T-helper 2 cell treated with Interferon-gamma antibody and Interleukin-4, amounts not matched to agents 5 μg/mL and 100 μg/mL, for 36 hours (primary cell): ENCODE measurements around the gene FAU.
"Not testable (repeated sequence)": the region's sequence is repeated elsewhere in the genome, so short reads cannot be mapped to it uniquely, and the experiment has no call there.

Experiments
- DNase-seq: peaks from one replicate; pipeline ENCODE4 v3.0.0; 2021; ENCODE audit warnings: low spot score
- H3K27ac Mint-ChIP-seq: one replicate; pipeline ENCODE4 v1.8.0; 2021; ENCODE audit warnings: mild to moderate bottlenecking, mixed read lengths
- H3K27me3 Mint-ChIP-seq: one replicate; pipeline ENCODE4 v1.8.0; 2021; ENCODE audit warnings: low read depth, mixed read lengths
- H3K36me3 Mint-ChIP-seq: one replicate; pipeline ENCODE4 v1.8.0; 2021; ENCODE audit warnings: low read depth, mixed read lengths
- H3K4me1 Mint-ChIP-seq: one replicate; pipeline ENCODE4 v1.8.0; 2021; ENCODE audit warnings: low read depth, mixed read lengths
- H3K4me3 Mint-ChIP-seq: one replicate; pipeline ENCODE4 v1.8.0; 2022; ENCODE audit warnings: mild to moderate bottlenecking, moderate library complexity, mixed read lengths
- H3K9me3 Mint-ChIP-seq: one replicate; pipeline ENCODE4 v1.8.0; 2021; ENCODE audit warnings: mixed read lengths

Gene FAU

DNA sequence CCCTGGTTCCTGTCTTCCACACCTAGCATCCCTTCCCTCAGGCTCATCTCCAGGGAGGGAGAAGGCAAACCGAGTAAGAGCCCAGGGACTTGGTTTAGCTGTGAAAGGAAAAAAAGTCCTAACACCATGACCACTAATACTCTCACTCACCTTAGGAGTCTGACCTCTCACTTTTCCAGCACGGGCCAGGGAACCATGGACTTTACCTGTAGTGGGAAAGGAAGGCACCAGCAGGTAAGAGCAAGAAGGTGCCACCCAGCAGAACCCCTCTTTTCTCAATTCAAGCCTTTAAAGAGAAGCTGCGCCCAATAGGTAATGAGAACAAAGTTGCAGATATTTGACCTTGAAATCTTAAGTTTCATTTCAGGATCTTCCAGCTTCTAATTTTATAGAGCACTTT lies 1.1 kb downstream of the FAU start:
- H3K27ac Mint-ChIP-seq: peak overlapping the region; percentile 99
- peaks cover 30% of the 10 kb centered on the region for H3K4me1 Mint-ChIP-seq
- peak overlapping the region; percentile 99 for H3K4me3 Mint-ChIP-seq
- peaks cover 46% of the 10 kb centered on the region for H3K36me3 Mint-ChIP-seq
- no peaks in the 10 kb centered on the region for H3K27me3 Mint-ChIP-seq
- no peaks in the 10 kb centered on the region for H3K9me3 Mint-ChIP-seq
- DNase-seq: no peak

DNA sequence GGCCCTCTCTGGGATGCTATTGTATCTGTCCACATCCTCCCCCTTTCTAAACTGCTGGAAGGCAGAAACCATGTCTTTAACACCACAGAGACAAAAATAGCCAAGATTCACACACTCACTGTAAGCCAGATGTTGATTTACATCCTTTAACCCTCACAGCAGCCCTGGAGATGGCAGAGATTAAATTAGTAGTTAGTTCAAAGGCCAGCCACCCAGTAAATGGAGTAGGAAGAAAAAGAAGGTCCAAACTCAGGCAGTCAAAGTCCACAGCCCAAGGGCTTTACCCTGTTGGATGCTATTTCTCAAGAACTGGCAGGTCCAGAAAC lies 2.3 kb downstream of the FAU start:
- Mint-ChIP-seq H3K27ac (peak overlapping the region; percentile 59), H3K27me3 (no peaks in the 10 kb centered on the region), H3K4me3 (peak overlapping the region; percentile 40), H3K9me3 (no peaks in the 10 kb centered on the region), H3K4me1 (peaks cover 32% of the 10 kb centered on the region), H3K36me3 (peaks cover 41% of the 10 kb centered on the region)
- no peak for DNase-seq

DNA sequence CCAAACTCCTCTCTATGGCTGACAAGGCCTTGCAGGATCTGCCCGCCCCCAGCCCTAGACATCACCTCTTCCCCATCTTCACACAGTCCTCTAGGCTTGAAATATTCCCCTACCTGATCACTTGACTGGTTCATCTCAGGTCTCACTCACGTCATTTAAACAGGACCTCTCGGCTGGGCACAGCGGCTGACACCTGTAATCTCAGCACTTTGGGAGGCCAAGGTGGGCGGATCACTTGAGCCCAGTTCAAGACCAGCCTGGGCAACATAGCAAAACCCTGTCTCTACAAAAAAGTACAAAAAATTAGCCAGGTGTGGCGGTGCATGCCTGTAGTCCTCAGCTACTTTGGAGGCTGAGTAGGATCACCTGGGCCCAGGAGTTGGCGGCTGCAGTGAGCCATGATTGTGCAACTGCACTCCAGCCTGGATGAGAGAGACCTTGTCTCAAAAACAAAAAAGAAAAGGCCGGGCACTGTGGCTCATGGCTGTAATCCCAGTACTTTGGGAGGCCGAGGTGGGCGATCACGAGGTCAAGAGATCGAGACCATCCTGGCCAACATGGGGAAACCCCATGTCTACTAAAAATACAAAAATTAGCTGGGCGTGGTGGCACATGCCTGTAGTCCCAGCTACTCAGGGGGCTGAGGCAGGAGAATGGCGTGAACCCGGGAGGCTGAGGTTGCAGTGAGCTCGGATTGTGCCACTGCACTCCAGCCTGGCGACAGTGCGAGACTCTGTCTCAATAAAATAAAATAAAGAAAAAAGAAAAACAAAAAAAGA lies 2.9 kb downstream of the FAU start:
- not testable (repeated sequence) for DNase-seq, H3K27me3 Mint-ChIP-seq, H3K4me3 Mint-ChIP-seq, H3K9me3 Mint-ChIP-seq
- H3K36me3 Mint-ChIP-seq: peaks cover 39% of the 10 kb centered on the region
- H3K27ac Mint-ChIP-seq: peak overlapping the region; percentile 65
- H3K4me1 Mint-ChIP-seq: peaks cover 35% of the 10 kb centered on the region

DNA sequence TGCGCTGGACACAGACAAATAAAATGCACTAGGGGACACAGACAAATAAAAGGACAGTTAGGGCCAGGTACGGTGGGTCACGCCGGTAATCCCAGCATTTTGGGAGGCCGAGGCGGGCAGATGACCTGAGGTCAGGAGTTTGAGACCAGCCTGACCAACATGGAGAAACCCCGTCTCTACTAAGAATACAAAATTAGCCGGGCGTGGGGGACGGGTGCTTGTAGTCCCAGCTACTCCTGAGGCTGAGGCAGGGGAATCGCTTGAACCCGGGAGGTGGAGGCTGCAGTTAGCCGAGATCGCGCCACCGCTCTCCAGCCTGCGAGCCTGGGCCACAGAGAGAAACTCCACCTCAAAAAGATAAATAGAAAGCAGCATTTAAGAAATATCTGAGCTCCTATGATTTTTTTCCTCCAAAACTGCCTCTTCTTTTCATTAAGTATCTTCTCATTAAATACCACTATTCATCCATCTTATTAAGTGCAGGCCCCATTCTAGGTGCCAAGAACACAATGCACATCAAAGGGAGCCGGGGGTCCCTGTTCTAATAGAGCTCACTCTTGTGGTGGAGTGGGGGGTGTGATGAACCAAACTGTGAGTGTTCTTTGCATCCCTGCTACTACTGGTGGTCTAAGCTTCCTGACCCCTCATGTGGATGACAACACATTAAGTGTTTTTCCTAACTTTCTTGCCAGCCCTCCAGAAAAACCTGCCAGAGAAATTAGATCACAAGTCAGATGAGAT lies 3.7 kb downstream of the FAU start:
- Mint-ChIP-seq H3K27ac (peak overlapping the region; percentile 92), H3K4me3 (peak overlapping the region; percentile 88), H3K36me3 (peaks cover 39% of the 10 kb centered on the region), H3K27me3 (no peaks in the 10 kb centered on the region), H3K9me3 (no peaks in the 10 kb centered on the region), H3K4me1 (peaks cover 39% of the 10 kb centered on the region)
- DNase-seq: no peak

DNA sequence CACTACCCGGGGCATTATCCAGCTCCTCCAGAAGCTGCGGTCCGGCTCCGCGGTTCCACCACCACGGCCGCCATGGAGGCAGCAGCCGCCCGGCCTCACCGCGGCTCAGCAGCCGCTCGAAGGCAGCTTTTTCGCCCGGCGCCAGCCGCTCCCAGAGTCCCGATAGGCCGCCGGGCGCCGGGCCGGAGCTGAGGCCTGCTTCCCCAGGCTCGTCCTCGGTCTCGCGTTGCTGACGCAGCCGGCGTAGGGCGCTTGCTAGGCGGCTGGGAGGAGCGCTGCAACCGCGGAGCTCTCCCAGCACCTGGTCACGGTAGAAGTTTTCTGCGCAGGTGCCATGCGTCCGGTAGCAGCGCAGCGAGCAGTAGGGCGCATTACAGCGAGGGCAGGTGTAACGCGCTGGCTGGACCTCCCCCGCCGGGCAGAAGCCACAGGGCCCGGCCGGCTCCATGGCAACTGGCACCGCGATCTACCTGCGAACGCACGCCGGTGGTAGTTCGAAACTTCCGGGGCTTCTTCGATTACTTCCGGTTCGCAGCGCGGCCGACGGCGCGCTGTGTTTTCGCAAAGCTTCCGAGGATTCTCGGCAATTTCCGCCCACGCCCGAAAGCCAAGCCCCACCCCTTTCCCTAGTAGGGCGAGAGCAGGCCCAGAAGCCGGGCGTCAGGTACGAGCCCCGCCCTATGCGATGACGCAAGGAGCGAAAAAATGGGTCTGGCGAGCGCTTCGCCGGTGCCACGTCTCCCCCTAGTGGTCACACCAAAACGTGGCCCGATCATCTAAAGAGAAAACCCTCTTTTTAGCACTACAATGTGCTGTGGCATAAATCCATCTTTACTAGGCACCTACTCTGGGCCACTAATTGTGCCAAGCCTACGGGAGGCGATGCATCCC lies 4.5 kb downstream of the FAU start, which contains the start of gene ZNHIT2:
Gene ZNHIT2 (minus strand): TSS at position 496 of the 891 bp plus-strand sequence. CDS start 48 bp downstream, at position 448.
- Mint-ChIP-seq H3K4me3 (peak within 1 kb of the TSS; percentile 88), H3K9me3 (no peaks in the 10 kb centered on the region), H3K4me1 (peaks cover 41% of the 10 kb centered on the region), H3K36me3 (peaks cover 39% of the 10 kb centered on the region), H3K27ac (peak within 1 kb of the TSS; percentile 93), H3K27me3 (no peaks in the 10 kb centered on the region)
- peak; percentile 100 for DNase-seq

DNA sequence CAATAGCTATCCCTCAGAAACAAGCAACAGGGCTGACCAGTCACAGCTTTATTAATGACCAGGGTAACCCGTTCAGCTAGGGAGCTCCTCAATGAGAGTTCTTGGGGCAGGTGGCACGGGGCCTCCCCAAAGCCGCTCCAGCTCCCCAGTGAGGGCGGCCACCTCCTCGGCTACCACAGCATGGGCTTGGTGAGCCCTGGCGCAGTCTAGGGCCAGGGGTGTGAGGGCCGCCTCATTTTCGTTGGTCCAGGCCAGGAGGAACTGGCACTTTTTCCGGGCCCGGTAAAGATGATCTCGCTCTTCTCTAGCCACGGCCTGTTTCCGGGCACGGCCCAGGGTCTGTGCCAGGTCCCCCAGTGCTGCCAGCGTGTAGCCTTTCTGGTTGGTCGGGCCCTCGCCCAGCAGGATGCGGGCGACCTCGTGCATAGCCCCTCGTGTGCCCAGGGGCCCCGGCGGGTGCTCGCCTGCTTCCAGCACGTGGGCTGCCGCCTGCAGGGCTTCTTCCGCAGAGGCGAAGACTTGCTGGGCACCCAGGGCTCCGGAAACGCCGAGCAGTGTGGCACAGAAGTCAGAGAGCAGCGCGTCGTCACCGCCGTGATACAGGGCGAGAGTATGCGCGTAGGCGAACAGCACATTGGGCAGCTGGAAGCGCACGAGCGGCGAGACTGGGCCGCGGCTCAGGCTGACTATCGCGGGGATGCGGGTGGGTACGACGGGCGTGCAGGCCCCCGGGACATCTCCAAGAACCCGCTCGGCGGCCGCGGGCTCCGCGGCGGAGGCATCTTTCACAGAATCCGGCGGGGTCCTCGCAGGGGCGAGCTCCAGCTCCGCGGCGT lies 5.3 kb downstream of the FAU start:
- Mint-ChIP-seq H3K36me3 (peaks cover 34% of the 10 kb centered on the region), H3K9me3 (no peaks in the 10 kb centered on the region), H3K27me3 (no peaks in the 10 kb centered on the region), H3K27ac (peak overlapping the region; percentile 93), H3K4me1 (peaks cover 46% of the 10 kb centered on the region), H3K4me3 (peak overlapping the region; percentile 88)
- DNase-seq: peak; percentile 68

DNA sequence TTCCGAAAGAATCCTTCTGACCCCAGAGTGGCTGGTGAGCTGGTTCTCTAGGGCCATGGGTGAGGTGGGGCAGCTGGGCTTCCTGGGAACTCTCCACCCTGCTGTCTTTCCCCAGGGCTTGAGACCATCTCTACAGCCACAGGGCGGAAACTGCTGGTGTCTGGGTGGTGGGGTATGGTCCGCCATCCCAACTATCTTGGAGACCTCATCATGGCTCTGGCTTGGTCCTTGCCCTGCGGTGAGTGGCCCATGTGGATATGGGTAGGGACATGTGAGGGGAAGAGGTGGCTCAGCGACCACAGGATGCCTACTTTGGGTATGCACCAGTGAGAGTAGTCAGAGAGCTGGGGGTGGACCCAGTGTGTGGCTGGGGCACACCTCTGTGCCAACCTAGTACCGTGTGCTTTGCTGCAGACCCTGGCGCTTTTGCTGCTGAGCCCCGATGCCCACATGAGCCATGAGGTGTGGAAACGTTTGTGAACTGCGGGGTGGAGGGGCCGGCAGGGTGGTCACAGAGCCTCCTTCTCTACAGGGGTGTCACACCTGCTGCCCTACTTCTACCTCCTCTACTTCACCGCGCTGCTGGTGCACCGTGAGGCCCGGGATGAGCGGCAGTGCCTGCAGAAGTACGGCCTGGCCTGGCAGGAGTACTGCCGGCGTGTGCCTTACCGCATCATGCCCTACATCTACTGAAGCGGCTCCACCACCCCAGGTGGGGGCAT lies 6.4 kb downstream of the FAU start:
- H3K4me1 Mint-ChIP-seq: peaks cover 41% of the 10 kb centered on the region
- peak overlapping the region; percentile 88 for H3K4me3 Mint-ChIP-seq
- H3K27me3 Mint-ChIP-seq: no peaks in the 10 kb centered on the region

DNA sequence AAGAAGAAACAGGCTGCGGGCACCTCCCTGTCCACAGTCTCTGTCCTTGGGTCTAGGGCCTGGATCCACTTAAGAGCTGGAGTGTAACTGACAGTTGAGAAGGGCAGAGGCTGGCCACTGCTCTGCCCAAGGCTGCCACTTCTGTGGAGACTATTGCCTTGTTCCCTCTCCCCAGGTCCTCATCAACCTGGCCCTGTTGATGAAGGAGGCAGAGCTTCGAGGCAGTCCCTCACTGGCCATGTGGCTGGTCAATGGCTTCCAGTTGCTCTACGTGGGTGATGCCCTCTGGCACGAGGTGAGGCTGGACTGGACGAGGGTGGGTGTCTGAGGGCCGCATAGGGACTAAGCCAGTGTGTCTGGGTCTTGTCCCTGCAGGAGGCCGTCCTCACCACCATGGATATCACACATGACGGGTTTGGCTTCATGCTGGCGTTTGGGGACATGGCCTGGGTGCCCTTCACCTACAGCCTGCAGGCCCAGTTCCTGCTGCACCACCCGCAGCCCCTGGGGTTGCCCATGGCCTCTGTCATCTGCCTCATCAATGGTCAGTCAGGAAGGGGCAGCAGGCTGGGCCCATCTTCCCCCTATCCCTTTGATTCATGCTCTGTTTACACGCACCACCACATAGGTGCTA lies 7.3 kb downstream of the FAU start:
- H3K4me3 Mint-ChIP-seq: peak overlapping the region; percentile 85
- no peaks in the 10 kb centered on the region for H3K27me3 Mint-ChIP-seq
- H3K4me1 Mint-ChIP-seq: peaks cover 38% of the 10 kb centered on the region
- H3K27ac Mint-ChIP-seq: peak overlapping the region; percentile 45
- H3K36me3 Mint-ChIP-seq: peaks cover 19% of the 10 kb centered on the region
- H3K9me3 Mint-ChIP-seq: no peaks in the 10 kb centered on the region
- no peak for DNase-seq

More for the DNA sequence above, 6.4 kb downstream of the FAU start:
- no peaks in the 10 kb centered on the region for H3K9me3 Mint-ChIP-seq
- peaks cover 24% of the 10 kb centered on the region for H3K36me3 Mint-ChIP-seq
- DNase-seq: no peak
- H3K27ac Mint-ChIP-seq: peak overlapping the region; percentile 10

DNA sequence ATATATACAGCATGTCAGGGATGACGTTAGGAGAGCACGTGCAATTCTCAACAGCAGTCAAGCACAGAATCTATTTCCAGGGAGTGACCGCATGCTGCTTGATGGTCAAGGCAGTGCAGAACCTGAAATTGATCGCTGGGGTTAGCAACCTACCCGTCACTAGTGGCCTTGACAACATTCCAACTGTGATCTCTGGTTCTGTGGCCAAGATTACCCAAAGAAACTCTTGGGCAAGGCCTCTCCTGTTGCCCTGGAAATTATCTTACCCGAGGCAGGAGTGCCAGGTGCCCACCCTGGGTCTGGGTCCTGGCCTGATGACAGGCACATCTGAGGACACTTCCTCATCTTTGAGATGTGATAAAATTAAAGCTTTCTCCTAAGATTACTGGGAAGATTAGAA lies 8.1 kb downstream of the FAU start:
- Mint-ChIP-seq H3K36me3 (peaks cover 14% of the 10 kb centered on the region), H3K4me1 (peaks cover 36% of the 10 kb centered on the region), H3K4me3 (peak overlapping the region; percentile 85), H3K27ac (peak overlapping the region; percentile 82), H3K9me3 (no peaks in the 10 kb centered on the region), H3K27me3 (no peaks in the 10 kb centered on the region)
- no peak for DNase-seq

DNA sequence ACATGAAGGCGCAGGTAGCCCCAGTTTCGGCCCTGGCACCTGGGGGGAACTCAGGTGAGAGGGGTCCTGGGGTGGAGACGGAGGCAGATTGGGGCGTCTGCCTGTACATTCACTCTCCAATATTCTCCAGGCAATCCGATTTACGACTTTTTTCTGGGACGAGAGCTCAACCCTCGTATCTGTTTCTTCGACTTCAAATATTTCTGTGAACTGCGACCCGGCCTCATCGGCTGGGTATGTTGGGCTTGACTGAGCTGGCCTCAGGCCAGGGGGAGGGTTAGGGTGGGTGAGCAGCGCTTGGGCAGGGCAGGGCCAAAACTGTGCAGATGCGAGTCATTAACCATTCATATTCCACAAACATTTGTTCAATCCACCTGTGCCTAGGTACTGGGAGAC lies 8.6 kb downstream of the FAU start:
- Mint-ChIP-seq H3K36me3 (peaks cover 9% of the 10 kb centered on the region), H3K27me3 (no peaks in the 10 kb centered on the region), H3K4me1 (peaks cover 31% of the 10 kb centered on the region), H3K4me3 (peak overlapping the region; percentile 85), H3K27ac (peak overlapping the region; percentile 82), H3K9me3 (no peaks in the 10 kb centered on the region)
- no peak for DNase-seq

DNA sequence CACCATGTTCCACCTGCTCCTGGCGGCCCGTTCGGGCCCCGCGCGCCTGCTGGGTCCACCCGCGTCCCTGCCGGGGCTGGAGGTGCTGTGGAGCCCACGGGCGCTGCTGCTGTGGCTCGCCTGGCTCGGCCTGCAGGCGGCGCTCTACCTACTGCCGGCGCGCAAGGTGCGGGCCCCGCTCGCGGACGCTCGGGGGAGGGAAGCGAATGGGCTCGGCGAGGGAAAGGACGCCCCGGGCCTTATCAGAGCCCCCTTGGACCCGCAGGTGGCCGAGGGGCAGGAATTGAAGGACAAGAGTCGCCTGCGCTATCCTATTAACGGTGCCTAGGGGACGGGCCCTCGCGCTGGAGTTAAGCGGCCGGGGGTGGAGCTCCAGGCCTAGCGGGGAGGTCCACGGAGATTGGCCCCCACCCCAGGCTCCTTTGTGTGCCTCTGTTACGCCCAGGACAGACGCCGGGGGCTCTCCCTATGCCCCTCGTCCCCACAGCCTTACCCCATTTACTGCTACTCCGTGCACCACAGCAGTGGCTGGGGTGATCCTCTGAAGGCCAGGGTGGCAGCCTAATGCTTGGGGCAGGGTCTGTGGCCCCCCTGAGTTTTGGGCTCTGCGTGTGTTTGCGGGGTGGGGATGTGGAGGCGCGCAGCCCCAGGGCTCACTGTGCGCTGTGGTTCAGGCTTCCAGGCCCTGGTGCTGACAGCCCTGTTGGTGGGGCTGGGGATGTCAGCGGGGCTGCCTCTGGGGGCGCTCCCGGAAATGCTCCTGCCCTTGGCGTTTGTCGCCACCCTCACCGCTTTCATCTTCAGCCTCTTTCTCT lies 9.2 kb downstream of the FAU start:
- peak overlapping the region; percentile 82 for H3K27ac Mint-ChIP-seq
- no peaks in the 10 kb centered on the region for H3K27me3 Mint-ChIP-seq
- H3K4me1 Mint-ChIP-seq: peaks cover 28% of the 10 kb centered on the region
- H3K4me3 Mint-ChIP-seq: peak overlapping the region; percentile 85
- DNase-seq: peak; percentile 71
- H3K9me3 Mint-ChIP-seq: no peaks in the 10 kb centered on the region
- peaks cover 5% of the 10 kb centered on the region for H3K36me3 Mint-ChIP-seq
